Measurements from ENCODE around the gene PKNOX2.

- TF ChIP-seq CTCF (IDR thresholded peaks at IDR 0.05): no peak
- no peak for TF ChIP-seq GABPB1 (CRISPR knock-in tag; IDR thresholded peaks at IDR 0.05)
- no peak for TF ChIP-seq USF1 (CRISPR knock-in tag; IDR thresholded peaks at IDR 0.05)
Measured at GRCh38 chr11:125163431-125164063, 1.0 kb upstream of the PKNOX2 start.

Data from WTC11 (cell line).